Fibroblast of gingiva (primary cell): ENCODE results near the gene ZCCHC2.
A peak's percentile ranks its signal among the peaks of the same experiment; 100 is the strongest.

ENCODE experiments used
- DNase-seq: peaks from one replicate; pipeline ENCODE4 v3.0.0-alpha.2; 2011; ENCODE audit warnings: low read depth

The ZCCHC2 gene

GRCh38 chr18:62510789-62511188, 12.0 kb upstream of the ZCCHC2 start:
- peak; percentile 43 for DNase-seq

GRCh38 chr18:62512532-62512931, 10.3 kb upstream of the ZCCHC2 start:
- DNase-seq: no peak

GRCh38 chr18:62512996-62513395, 9.8 kb upstream of the ZCCHC2 start:
- DNase-seq: no peak

GRCh38 chr18:62514570-62514969, 8.3 kb upstream of the ZCCHC2 start:
- DNase-seq: no peak

- no peak for DNase-seq
These were observed 6.6 kb upstream of the ZCCHC2 start for GRCh38 chr18:62516242-62516641.

- no peak for DNase-seq
These were observed 4.1 kb upstream of the ZCCHC2 start for GRCh38 chr18:62518460-62519375.

- no peak for DNase-seq
These were observed 3.1 kb upstream of the ZCCHC2 start for GRCh38 chr18:62519684-62520083.

- DNase-seq: no peak
These were observed 1.7 kb upstream of the ZCCHC2 start for GRCh38 chr18:62521082-62521481.

GRCh38 chr18:62521593-62521992, 1.2 kb upstream of the ZCCHC2 start:
- no peak for DNase-seq

GRCh38 chr18:62522178-62522503, 684 bp upstream of the ZCCHC2 start:
- no peak for DNase-seq

GRCh38 chr18:62523255-62523588, 397 bp downstream of the ZCCHC2 start:
- DNase-seq: no peak

- peak; percentile 52 for DNase-seq
These were observed 1.0 kb downstream of the ZCCHC2 start for GRCh38 chr18:62523631-62524439.

GRCh38 chr18:62524440-62525200, 1.8 kb downstream of the ZCCHC2 start:
- DNase-seq: peak; percentile 24

GRCh38 chr18:62525608-62526007, 2.8 kb downstream of the ZCCHC2 start:
- no peak for DNase-seq

- peak; percentile 88 for DNase-seq
These were observed 3.5 kb downstream of the ZCCHC2 start for GRCh38 chr18:62526098-62527025.

- DNase-seq: no peak
These were observed 6.8 kb downstream of the ZCCHC2 start for GRCh38 chr18:62529597-62529996.

GRCh38 chr18:62531078-62531477, 8.3 kb downstream of the ZCCHC2 start:
- DNase-seq: no peak

- no peak for DNase-seq
These were observed 9.1 kb downstream of the ZCCHC2 start for GRCh38 chr18:62531931-62532330.

- no peak for DNase-seq
These were observed 13.2 kb downstream of the ZCCHC2 start for GRCh38 chr18:62536005-62536404.

- no peak for DNase-seq
These were observed 14.4 kb downstream of the ZCCHC2 start for GRCh38 chr18:62537042-62537894.

GRCh38 chr18:62537946-62538345, 15.1 kb downstream of the ZCCHC2 start:
- no peak for DNase-seq
